Measurements from ENCODE around the gene TGFBR1. TPM values are rescaled to one million over a fixed set of nuclear protein-coding genes. Genes with fewer than 3 reads are reported as not detected.

TGFBR1 gene
- total and polyA plus RNA-seq, 7 experiments from 2014 or later: 18.3 to 95.5 (median 27.8) TPM

DNA sequence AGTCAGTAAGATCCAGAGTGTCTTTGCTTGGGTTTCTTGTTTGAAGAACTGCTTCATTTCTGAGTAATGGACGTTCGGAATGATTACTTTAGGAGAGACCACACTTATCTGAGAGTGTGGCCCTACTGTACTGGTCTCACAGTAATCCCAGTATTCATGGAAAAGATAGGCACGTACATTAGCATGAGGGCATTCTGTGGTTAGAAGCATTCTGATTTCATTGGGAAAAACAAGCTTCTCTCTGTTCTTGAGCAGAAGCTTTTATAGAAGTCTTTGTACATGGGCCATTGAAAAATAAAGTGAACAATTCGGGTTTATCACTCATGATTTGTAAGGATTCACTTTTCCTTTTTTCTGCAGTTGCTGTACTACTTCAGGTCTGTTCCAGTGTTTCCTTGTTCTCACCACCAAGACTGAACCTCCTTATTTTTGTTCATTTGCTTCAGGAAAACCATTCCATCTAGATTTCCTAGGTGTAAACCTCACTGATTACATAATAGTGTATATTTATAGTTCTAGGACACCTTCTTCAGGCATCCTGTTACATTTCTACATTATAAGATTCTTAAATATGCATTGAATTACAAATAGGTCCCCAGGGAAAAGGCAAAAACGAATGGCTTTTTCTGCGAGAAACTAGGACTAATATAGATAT, 10.1 kb downstream of the TGFBR1 start:
- Mint-ChIP-seq H3K27ac (peak overlapping the region in 3 of 9 donors; percentile 31 to 84 (median 58)), H3K4me3 (peak overlapping the region in 7 of 10 donors; percentile 5 to 83 (median 40)), H3K9me3 (no peaks in the 10 kb centered on the region), H3K36me3 (peaks cover 0 to 35% (median 4%) of the 10 kb centered on the region in 5 donors), H3K4me1 (peaks cover 60 to 97% (median 88%) of the 10 kb centered on the region in 7 donors), H3K27me3 (no peaks in the 10 kb centered on the region)
- DNase-seq (no peak), ATAC-seq (no peak)
- Histone ChIP-seq H3K4me3 (ENCODE audit: low read length) (no peak overlapping the region), H3K27ac (ENCODE audit: low read depth, low read length) (no peak overlapping the region), H3K9me3 (ENCODE audit: control insufficient read depth in 2 of 3, low read length in 3 of 3) (no peaks in the 10 kb centered on the region), H3K4me1 (ENCODE audit: control insufficient read depth in 2 of 2, insufficient read depth in 2 of 2, low read length in 2 of 2) (peaks cover 81% of the 10 kb centered on the region in 2 donors), H3K27me3 (ENCODE audit: control insufficient read depth in 2 of 2, insufficient read depth in 2 of 2, low read length in 2 of 2) (no peaks in the 10 kb centered on the region), H3K36me3 (ENCODE audit: control insufficient read depth in 2 of 3, insufficient read depth in 3 of 3, low read length in 3 of 3) (no peaks in the 10 kb centered on the region)
- ChIA-PET CTCF (interaction anchor here (2.2 kb wide), 1 partner anchor 20 kb away, joined by 6 read pairs; no protein-coding TSS in a partner anchor), POLR2A (interaction anchor here (0.6 to 4.5 kb wide), 6 partner anchors 8 to 59 kb away, joined by 3 to 48 read pairs (median 8); partner anchors contain the start of gene TGFBR1)
- intact Hi-C loops (cut with micrococcal nuclease): loop anchor here (5.0 kb wide), 4 partner anchors 47 to 308 kb away; partner anchors contain the start of genes ALG2 (in 1 of the 2), GALNT12 (in 1 of the 2) and SEC61B (in 1 of the 2)

DNA sequence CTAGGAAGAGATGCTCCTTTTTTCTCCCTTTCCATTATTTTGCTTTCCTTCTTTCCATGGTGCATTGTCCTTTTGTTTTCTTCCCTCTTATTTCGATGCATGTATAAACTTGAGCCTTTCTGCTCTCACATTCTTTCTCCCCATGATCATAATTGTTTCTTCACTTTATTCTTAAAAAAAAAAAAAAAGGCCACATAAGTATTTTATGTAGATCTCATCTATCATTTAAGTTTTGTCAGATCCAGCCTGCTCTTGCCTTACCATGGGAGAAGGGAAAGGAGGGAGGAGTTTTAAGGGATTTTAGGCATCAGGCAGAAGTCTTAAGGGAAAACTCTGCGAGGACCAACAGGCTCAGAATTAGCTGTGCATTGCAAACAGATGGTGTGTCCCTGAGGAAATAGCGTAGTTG, 11.1 kb downstream of the TGFBR1 start:
- Mint-ChIP-seq H3K9me3 (no peaks in the 10 kb centered on the region), H3K36me3 (peaks cover 0 to 34% (median 0%) of the 10 kb centered on the region in 5 donors), H3K4me3 (peak overlapping the region in 7 of 10 donors; percentile 4 to 83 (median 18)), H3K4me1 (peaks cover 65 to 97% (median 88%) of the 10 kb centered on the region in 7 donors), H3K27ac (peak overlapping the region in 1 of 9 donors; percentile 43), H3K27me3 (no peaks in the 10 kb centered on the region)
- no peak for DNase-seq
- ATAC-seq: no peak
- Histone ChIP-seq H3K27me3 (ENCODE audit: control insufficient read depth in 2 of 2, insufficient read depth in 2 of 2, low read length in 2 of 2) (no peaks in the 10 kb centered on the region), H3K36me3 (ENCODE audit: control insufficient read depth in 2 of 3, insufficient read depth in 3 of 3, low read length in 3 of 3) (no peaks in the 10 kb centered on the region), H3K4me1 (ENCODE audit: control insufficient read depth in 2 of 2, insufficient read depth in 2 of 2, low read length in 2 of 2) (peaks cover 82 to 83% of the 10 kb centered on the region in 2 donors), H3K4me3 (ENCODE audit: low read length) (no peak overlapping the region), H3K27ac (ENCODE audit: low read depth, low read length) (no peak overlapping the region), H3K9me3 (ENCODE audit: control insufficient read depth in 2 of 3, low read length in 3 of 3) (no peaks in the 10 kb centered on the region)
- POLR2A ChIA-PET: interaction anchor here (1.2 to 1.4 kb wide), 6 partner anchors 9 to 57 kb away, joined by 3 to 10 read pairs (median 4); no protein-coding TSS in a partner anchor
- CTCF ChIA-PET: interaction anchor here (0.9 kb wide), 1 partner anchor 23 kb away, joined by 6 read pairs; no protein-coding TSS in a partner anchor
- intact Hi-C loops (cut with micrococcal nuclease): loop anchor here in 1 of 2 donors (5.0 kb wide), 1 partner anchor 106 kb away; the partner anchor contains the start of genes ALG2 and SEC61B

DNA sequence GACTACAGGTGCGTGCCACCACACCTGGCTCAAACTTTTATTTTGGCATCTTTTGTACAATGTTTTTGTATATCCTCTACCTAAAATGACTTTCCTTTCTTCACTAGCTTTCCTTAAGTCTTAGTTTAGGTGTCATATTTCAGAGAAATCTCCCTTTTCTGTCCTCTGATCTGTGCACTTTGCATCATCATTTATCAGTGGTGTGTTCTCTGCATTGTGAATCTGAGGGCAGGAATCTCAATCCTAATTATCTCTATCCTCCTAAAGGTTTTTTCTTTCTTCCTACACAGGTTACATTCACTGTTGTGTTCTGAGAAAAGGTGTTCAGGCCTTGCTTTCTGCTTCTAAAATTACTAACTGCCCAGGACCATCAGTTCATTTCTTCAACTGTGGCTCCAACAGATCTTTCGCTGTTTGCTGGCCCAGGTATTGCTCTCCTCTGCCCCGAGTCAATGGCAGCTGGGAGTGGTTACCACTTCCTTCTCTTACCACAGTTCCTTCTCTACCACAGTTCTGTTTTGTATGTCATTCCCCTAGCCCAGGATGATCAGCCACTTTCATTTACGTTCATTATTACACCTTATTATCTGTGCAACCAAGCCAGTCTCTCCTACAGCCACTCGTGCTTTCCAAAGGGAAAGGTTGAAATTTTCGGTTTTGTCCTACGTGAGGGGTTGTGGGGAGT, 14.0 kb downstream of the TGFBR1 start:
- ATAC-seq (peak; percentile 99), DNase-seq (peak in 8 of 9 donors; percentile 40 to 79 (median 70))
- Mint-ChIP-seq H3K4me3 (peak overlapping the region; percentile 69 to 92 (median 82)), H3K27me3 (no peaks in the 10 kb centered on the region), H3K9me3 (no peaks in the 10 kb centered on the region), H3K27ac (peak overlapping the region; percentile 39 to 96 (median 86)), H3K4me1 (peaks cover 57 to 97% (median 89%) of the 10 kb centered on the region in 7 donors), H3K36me3 (peaks cover 0 to 40% (median 4%) of the 10 kb centered on the region in 5 donors)
- CTCF ChIA-PET: interaction anchor here (0.6 to 4.2 kb wide), 8 partner anchors 9 to 22 kb away, joined by 3 to 17 read pairs (median 7); partner anchors contain the start of gene TGFBR1
- Histone ChIP-seq H3K9me3 (ENCODE audit: control insufficient read depth in 2 of 3, low read length in 3 of 3) (no peaks in the 10 kb centered on the region), H3K27me3 (ENCODE audit: control insufficient read depth in 2 of 2, insufficient read depth in 2 of 2, low read length in 2 of 2) (no peaks in the 10 kb centered on the region), H3K4me1 (ENCODE audit: control insufficient read depth in 2 of 2, insufficient read depth in 2 of 2, low read length in 2 of 2) (peaks cover 59 to 76% of the 10 kb centered on the region in 2 donors), H3K36me3 (ENCODE audit: control insufficient read depth in 2 of 3, insufficient read depth in 3 of 3, low read length in 3 of 3) (no peaks in the 10 kb centered on the region), H3K27ac (ENCODE audit: low read depth, low read length) (peak overlapping the region; percentile 62), H3K4me3 (ENCODE audit: low read length) (peak overlapping the region; percentile 39)
- POLR2A ChIA-PET: interaction anchor here (0.7 to 10.1 kb wide), 9 partner anchors 9 to 1072 kb away, joined by 3 to 102 read pairs (median 4); partner anchors contain the start of gene TGFBR1
- intact Hi-C loops (cut with micrococcal nuclease): loop anchor here (1.0 to 5.0 kb wide), 7 partner anchors 9 to 103 kb away; partner anchors contain the start of genes ALG2 (in 1 of the 2), SEC61B (in 1 of the 2) and TGFBR1 (in 1 of the 2)

DNA sequence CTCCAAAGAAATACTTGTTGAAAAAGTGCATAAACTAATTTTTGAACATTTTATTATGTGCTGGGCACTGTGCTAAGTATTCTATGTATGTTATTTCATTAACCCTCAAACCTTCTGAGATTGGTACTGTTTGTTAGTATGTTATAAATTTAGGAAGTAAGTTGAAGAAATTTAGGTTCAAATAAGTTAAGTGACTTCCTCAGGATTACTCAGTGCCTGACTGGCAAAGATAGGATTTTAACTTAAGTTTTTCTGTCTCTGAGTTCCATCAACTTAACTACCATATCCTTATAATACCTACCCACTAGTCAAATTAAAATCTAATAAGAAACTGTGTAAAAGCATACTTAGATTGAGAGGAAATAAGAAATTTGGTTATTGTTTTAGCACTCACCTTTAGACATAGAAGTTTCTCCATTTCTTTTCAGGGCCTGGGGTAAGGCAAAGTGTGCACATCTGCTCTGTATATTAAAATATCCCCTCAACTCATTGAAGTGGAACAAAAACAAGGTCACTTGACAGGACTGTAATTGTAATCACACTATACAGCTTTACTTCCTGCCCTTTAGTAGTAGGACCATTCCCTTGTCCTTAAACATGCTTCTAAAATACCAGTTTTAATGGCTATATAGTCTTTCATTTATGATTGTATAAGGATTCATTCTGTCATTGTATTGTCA, 15.2 kb downstream of the TGFBR1 start:
- H3K4me3 Mint-ChIP-seq: peak overlapping the region in 9 of 10 donors; percentile 59 to 89 (median 81)
- Histone ChIP-seq H3K36me3 (ENCODE audit: control insufficient read depth in 2 of 3, insufficient read depth in 3 of 3, low read length in 3 of 3) (no peaks in the 10 kb centered on the region), H3K27me3 (ENCODE audit: control insufficient read depth in 2 of 2, insufficient read depth in 2 of 2, low read length in 2 of 2) (no peaks in the 10 kb centered on the region), H3K4me3 (ENCODE audit: low read length) (no peak overlapping the region), H3K4me1 (ENCODE audit: control insufficient read depth in 2 of 2, insufficient read depth in 2 of 2, low read length in 2 of 2) (peaks cover 49 to 66% of the 10 kb centered on the region in 2 donors), H3K27ac (ENCODE audit: low read depth, low read length) (peak overlapping the region; percentile 62), H3K9me3 (ENCODE audit: control insufficient read depth in 2 of 3, low read length in 3 of 3) (no peaks in the 10 kb centered on the region)
- ChIA-PET POLR2A (interaction anchor here (0.8 to 10.1 kb wide), 5 partner anchors 8 to 44 kb away, joined by 4 to 102 read pairs (median 11); partner anchors contain the start of gene TGFBR1), CTCF (interaction anchor here (0.8 to 4.2 kb wide), 6 partner anchors 14 to 21 kb away, joined by 4 to 17 read pairs (median 8); partner anchors contain the start of gene TGFBR1)
- peak overlapping the region; percentile 36 to 96 (median 86) for H3K27ac Mint-ChIP-seq
- peaks cover 0 to 41% (median 4%) of the 10 kb centered on the region in 5 donors for H3K36me3 Mint-ChIP-seq
- H3K27me3 Mint-ChIP-seq: no peaks in the 10 kb centered on the region
- intact Hi-C loops (cut with micrococcal nuclease): loop anchor here (1.0 to 5.0 kb wide), 7 partner anchors 8 to 102 kb away; partner anchors contain the start of genes ALG2 (in 1 of the 2), SEC61B (in 1 of the 2) and TGFBR1 (in 1 of the 2)
- H3K4me1 Mint-ChIP-seq: peaks cover 55 to 97% (median 88%) of the 10 kb centered on the region in 7 donors
- ATAC-seq (no peak), DNase-seq (no peak)
- peaks cover 0 to 1% (median 0%) of the 10 kb centered on the region in 11 donors for H3K9me3 Mint-ChIP-seq

DNA sequence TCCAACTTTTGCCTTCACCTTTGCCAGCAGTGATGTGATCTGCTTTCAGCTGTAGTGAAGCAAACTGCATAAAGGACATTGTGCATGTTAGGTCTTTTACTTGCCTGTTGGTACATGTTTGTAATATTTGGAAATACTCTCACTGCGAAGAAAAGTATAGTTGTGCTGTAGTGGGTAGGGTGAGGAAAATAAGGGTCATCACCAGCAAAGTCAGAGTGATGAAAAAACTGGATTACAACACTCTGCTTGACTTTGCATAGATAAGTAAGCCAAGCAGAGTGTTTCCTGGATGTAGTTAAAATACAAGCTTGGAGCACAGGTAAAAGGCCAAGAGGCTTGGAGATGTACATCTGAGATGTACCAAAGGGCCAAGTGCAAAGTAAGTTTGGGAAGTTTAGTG, 16.7 kb downstream of the TGFBR1 start:
- Histone ChIP-seq H3K9me3 (ENCODE audit: control insufficient read depth in 2 of 3, low read length in 3 of 3) (no peaks in the 10 kb centered on the region), H3K36me3 (ENCODE audit: control insufficient read depth in 2 of 3, insufficient read depth in 3 of 3, low read length in 3 of 3) (no peaks in the 10 kb centered on the region), H3K27ac (ENCODE audit: low read depth, low read length) (no peak overlapping the region), H3K27me3 (ENCODE audit: control insufficient read depth in 2 of 2, insufficient read depth in 2 of 2, low read length in 2 of 2) (no peaks in the 10 kb centered on the region), H3K4me3 (ENCODE audit: low read length) (no peak overlapping the region), H3K4me1 (ENCODE audit: control insufficient read depth in 2 of 2, insufficient read depth in 2 of 2, low read length in 2 of 2) (peaks cover 49 to 59% of the 10 kb centered on the region in 2 donors)
- POLR2A ChIA-PET: interaction anchor here (1.2 to 10.1 kb wide), 6 partner anchors 8 to 58 kb away, joined by 4 to 102 read pairs (median 8); partner anchors contain the start of gene TGFBR1
- Mint-ChIP-seq H3K27me3 (no peaks in the 10 kb centered on the region), H3K9me3 (peaks cover 0 to 1% (median 0%) of the 10 kb centered on the region in 11 donors), H3K4me3 (peak overlapping the region in 9 of 10 donors; percentile 8 to 89 (median 23)), H3K36me3 (peaks cover 0 to 46% (median 7%) of the 10 kb centered on the region in 5 donors), H3K4me1 (peaks cover 55 to 96% (median 88%) of the 10 kb centered on the region in 7 donors), H3K27ac (peak overlapping the region in 6 of 9 donors; percentile 28 to 86 (median 55))
- no peak for DNase-seq
- CTCF ChIA-PET: interaction anchor here (0.5 to 4.2 kb wide), 2 partner anchors 12 to 15 kb away, joined by 6 to 17 read pairs; partner anchors contain the start of gene TGFBR1
- ATAC-seq: no peak
- intact Hi-C loops (cut with micrococcal nuclease): no loop called here

All from naive thymus-derived CD4-positive, alpha-beta T cell (primary cell).